Measurements from ENCODE around the gene KRT72. TPM values are rescaled to one million over a fixed set of nuclear protein-coding genes. Genes with fewer than 3 reads are reported as not detected.

Gene KRT72
- total RNA-seq, 1 experiment from 2014 or later = not detected

GRCh38 chr12:52628841-52629240 is 27.6 kb upstream of the KRT72 start:
- no peak overlapping the region for H2BK12ac ChIP-seq (ENCODE audit: insufficient read length, low read depth, low read length)
- no peaks in the 10 kb centered on the region for H3K79me1 ChIP-seq (ENCODE audit: insufficient read depth, low read depth, low read length, poor library complexity, severe bottlenecking)
- H3K4ac ChIP-seq (ENCODE audit: low read depth, low read length) = no peak overlapping the region
- no peak overlapping the region for H3K4me2 ChIP-seq (ENCODE audit: insufficient read depth, insufficient read length, low read length)
- no peak overlapping the region for H3K18ac ChIP-seq (ENCODE audit: insufficient read length, low read depth, low read length)
- no peak overlapping the region for H2AFZ ChIP-seq (ENCODE audit: low read length)
- no peak overlapping the region for H4K8ac ChIP-seq (replicated peaks; ENCODE audit: insufficient read length, low read depth, low read length)
- H3K9ac ChIP-seq (ENCODE audit: extremely low read depth, insufficient read length, low read length) = no peak overlapping the region
- no peak overlapping the region for H3K23ac ChIP-seq (ENCODE audit: insufficient read length, low read depth, low read length)
- peak; percentile 20 for DNase-seq
- no peak overlapping the region for H4K5ac ChIP-seq (ENCODE audit: insufficient read length, low read depth, low read length)
- no peaks in the 10 kb centered on the region for H4K20me1 ChIP-seq (ENCODE audit: control insufficient read depth, insufficient read depth, insufficient read length)
- Mint-ChIP-seq H3K4me1 (peaks cover 4 to 5% of the 10 kb centered on the region in 2 experiments), H3K4me3 (no peak overlapping the region), H3K27me3 (ENCODE audit: low read depth) (peaks cover 13% of the 10 kb centered on the region), H3K9me3 (no peaks in the 10 kb centered on the region), H3K27ac (no peak overlapping the region), H3K36me3 (ENCODE audit: insufficient read depth in 1 of 3, low read depth in 3 of 3) (no peaks in the 10 kb centered on the region)
- no peak overlapping the region for H3K27ac ChIP-seq (ENCODE audit: insufficient read length, low read depth, low read length)
- H3K9me3 ChIP-seq (ENCODE audit: control insufficient read depth, low read depth, low read length) = no peaks in the 10 kb centered on the region
- no peaks in the 10 kb centered on the region for H3K79me2 ChIP-seq (ENCODE audit: insufficient read depth, low read length)
- no peak overlapping the region for H2BK5ac ChIP-seq (ENCODE audit: insufficient read length, low read length)
- no peak overlapping the region for H2BK15ac ChIP-seq (ENCODE audit: low read depth, low read length)
- no peak overlapping the region for H3K14ac ChIP-seq (ENCODE audit: insufficient read depth, low read length)
- no peaks in the 10 kb centered on the region for H3K4me1 ChIP-seq (ENCODE audit: insufficient read depth, low read length)
- no peak overlapping the region for H2BK120ac ChIP-seq (ENCODE audit: low read depth, low read length, poor library complexity, severe bottlenecking)
- H2BK20ac ChIP-seq (ENCODE audit: low read depth, low read length, poor library complexity, severe bottlenecking) = no peak overlapping the region
- no peaks in the 10 kb centered on the region for H3K23me2 ChIP-seq (ENCODE audit: insufficient read length, low read depth, low read length, poor library complexity, severe bottlenecking)
- H2AK5ac ChIP-seq (ENCODE audit: insufficient read length, low read length) = no peak overlapping the region
- H4K91ac ChIP-seq (ENCODE audit: insufficient read length, low read depth, low read length) = no peak overlapping the region
- H3K27me3 ChIP-seq (ENCODE audit: insufficient read depth, low read length) = no peaks in the 10 kb centered on the region
- H3T11ph ChIP-seq (ENCODE audit: low read length) = no peak overlapping the region
- whole genome bisulfite sequencing (ENCODE audit: extremely low coverage, insufficient read length, low lambda C conversion rate) = no CpG with 5 or more reads among the region's 2 CpGs
- H3K56ac ChIP-seq (ENCODE audit: insufficient read length, low read depth, low read length) = no peak overlapping the region
- TF ChIP-seq CTCF (conservative IDR thresholded peaks at IDR 0.05) = no peak

Measured in H9 (cell line).